SK-N-SH treated with all-trans-retinoic acid at 6 μM for 48 hours (cell line): Measurements from ENCODE around the gene DDX54.

ENCODE experiments used
- ARNTL ChIP-seq: fragments of 450-650 bp; formaldehyde crosslinking; IDR thresholded peaks from 2 replicates; pipeline ENCODE4 v1.5.0; 2020; ENCODE audit warnings: low read depth, mild to moderate bottlenecking, moderate library complexity, borderline replicate concordance
- ESRRG ChIP-seq: fragments of 250-450 bp; sonication (Bioruptor Pico); IDR thresholded peaks from 2 replicates; pipeline ENCODE4 v1.6.1; 2021; ENCODE audit warnings: mild to moderate bottlenecking
- OSR1 ChIP-seq: fragments of 250-450 bp; sonication (Bioruptor Pico); IDR thresholded peaks from 2 replicates; pipeline ENCODE4 v1.8.0; 2022; ENCODE audit warnings: moderate library complexity, mild to moderate bottlenecking, inconsistent platforms
- RARB ChIP-seq: fragments of 250-450 bp; sonication (Bioruptor Pico); IDR thresholded peaks from 2 replicates; pipeline ENCODE4 v1.8.0; 2021; ENCODE audit warnings: mild to moderate bottlenecking, moderate library complexity
- TOX ChIP-seq: fragments of 250-450 bp; sonication (Bioruptor Pico); IDR thresholded peaks from 2 replicates; pipeline ENCODE4 v1.8.0; 2021; ENCODE audit warnings: mild to moderate bottlenecking, moderate library complexity, borderline replicate concordance
- ZC3H10 ChIP-seq: fragments of 250-450 bp; sonication (Bioruptor Pico); IDR thresholded peaks from 2 replicates; pipeline ENCODE4 v1.5.1; 2021; ENCODE audit warnings: mild to moderate bottlenecking, moderate library complexity
- ZFP3 ChIP-seq: fragments of 250-450 bp; sonication (Bioruptor Pico); IDR thresholded peaks from 2 replicates; pipeline ENCODE4 v1.5.0; 2020; ENCODE audit warnings: mild to moderate bottlenecking, moderate library complexity
- ZFP30 ChIP-seq: fragments of 450-650 bp; formaldehyde crosslinking; IDR thresholded peaks from 2 replicates; pipeline ENCODE4 v1.5.0; 2022; ENCODE audit warnings: mild to moderate bottlenecking, moderate library complexity
- ZNF565 ChIP-seq: fragments of 450-650 bp; formaldehyde crosslinking; conservative IDR thresholded peaks from 2 replicates; pipeline ENCODE4 v1.5.0; 2020; ENCODE audit warnings: low read depth, mild to moderate bottlenecking, moderate library complexity
- TF ChIP-seq, protein P1 (sequence below): fragments of 250-450 bp; sonication (Bioruptor Pico); IDR thresholded peaks from 2 replicates; pipeline ENCODE4 v1.8.0; 2021; ENCODE audit warnings: low read depth, mild to moderate bottlenecking, moderate library complexity, borderline replicate concordance
- TF ChIP-seq, protein P2 (sequence below): fragments of 250-450 bp; sonication (Bioruptor Pico); IDR thresholded peaks from 2 replicates; pipeline ENCODE4 v1.8.0; 2020; ENCODE audit warnings: mild to moderate bottlenecking, moderate library complexity, borderline replicate concordance
- TF ChIP-seq, protein P3 (sequence below): fragments of 250-450 bp; sonication (Bioruptor Pico); IDR thresholded peaks from 2 replicates; pipeline ENCODE4 v1.5.1; 2020; ENCODE audit warnings: low read depth, mild to moderate bottlenecking, moderate library complexity
- TF ChIP-seq, protein P4 (sequence below): fragments of 250-450 bp; sonication (Bioruptor Pico); IDR thresholded peaks from 2 replicates; pipeline ENCODE4 v1.5.1; 2021; ENCODE audit warnings: mild to moderate bottlenecking, moderate library complexity

DNA sequence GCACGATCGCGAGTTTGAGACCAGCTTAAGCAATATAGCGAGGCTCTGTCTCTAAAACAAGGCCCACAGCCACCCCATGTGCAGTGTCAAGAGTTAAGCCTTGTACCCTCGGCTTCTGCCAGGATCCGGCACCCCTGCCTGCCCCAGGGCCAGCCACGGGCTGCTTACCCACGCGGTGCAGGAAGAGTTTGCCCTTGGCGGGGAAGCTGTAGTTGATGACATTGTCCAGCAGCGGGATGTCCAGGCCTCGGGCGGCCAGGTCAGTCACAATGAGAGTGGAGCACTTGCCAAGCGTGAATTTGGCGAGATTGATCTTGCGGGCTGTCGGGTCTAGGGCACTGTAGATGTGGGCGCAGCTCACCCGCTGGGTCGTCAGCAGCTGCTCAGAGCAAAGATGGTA is 13.1 kb downstream of the DDX54 start:
- TF ChIP-seq ARNTL (CRISPR knock-in tag) (no peak), OSR1 (CRISPR knock-in tag) (no peak), ZFP30 (CRISPR knock-in tag) (no peak), ZC3H10 (CRISPR knock-in tag) (no peak), ESRRG (CRISPR knock-in tag) (no peak), RARB (CRISPR knock-in tag) (no peak), ZNF565 (CRISPR knock-in tag) (no peak), ZFP3 (CRISPR knock-in tag) (no peak), TOX (CRISPR knock-in tag) (no peak)
- TF ChIP-seq, protein P1, sequence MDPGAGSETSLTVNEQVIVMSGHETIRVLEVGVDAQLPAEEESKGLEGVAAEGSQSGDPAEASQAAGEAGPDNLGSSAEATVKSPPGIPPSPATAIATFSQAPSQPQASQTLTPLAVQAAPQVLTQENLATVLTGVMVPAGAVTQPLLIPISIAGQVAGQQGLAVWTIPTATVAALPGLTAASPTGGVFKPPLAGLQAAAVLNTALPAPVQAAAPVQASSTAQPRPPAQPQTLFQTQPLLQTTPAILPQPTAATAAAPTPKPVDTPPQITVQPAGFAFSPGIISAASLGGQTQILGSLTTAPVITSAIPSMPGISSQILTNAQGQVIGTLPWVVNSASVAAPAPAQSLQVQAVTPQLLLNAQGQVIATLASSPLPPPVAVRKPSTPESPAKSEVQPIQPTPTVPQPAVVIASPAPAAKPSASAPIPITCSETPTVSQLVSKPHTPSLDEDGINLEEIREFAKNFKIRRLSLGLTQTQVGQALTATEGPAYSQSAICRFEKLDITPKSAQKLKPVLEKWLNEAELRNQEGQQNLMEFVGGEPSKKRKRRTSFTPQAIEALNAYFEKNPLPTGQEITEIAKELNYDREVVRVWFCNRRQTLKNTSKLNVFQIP (CRISPR knock-in tag): no peak
- TF ChIP-seq, protein P2, sequence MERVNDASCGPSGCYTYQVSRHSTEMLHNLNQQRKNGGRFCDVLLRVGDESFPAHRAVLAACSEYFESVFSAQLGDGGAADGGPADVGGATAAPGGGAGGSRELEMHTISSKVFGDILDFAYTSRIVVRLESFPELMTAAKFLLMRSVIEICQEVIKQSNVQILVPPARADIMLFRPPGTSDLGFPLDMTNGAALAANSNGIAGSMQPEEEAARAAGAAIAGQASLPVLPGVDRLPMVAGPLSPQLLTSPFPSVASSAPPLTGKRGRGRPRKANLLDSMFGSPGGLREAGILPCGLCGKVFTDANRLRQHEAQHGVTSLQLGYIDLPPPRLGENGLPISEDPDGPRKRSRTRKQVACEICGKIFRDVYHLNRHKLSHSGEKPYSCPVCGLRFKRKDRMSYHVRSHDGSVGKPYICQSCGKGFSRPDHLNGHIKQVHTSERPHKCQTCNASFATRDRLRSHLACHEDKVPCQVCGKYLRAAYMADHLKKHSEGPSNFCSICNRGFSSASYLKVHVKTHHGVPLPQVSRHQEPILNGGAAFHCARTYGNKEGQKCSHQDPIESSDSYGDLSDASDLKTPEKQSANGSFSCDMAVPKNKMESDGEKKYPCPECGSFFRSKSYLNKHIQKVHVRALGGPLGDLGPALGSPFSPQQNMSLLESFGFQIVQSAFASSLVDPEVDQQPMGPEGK (CRISPR knock-in tag): no peak
- TF ChIP-seq, protein P3, sequence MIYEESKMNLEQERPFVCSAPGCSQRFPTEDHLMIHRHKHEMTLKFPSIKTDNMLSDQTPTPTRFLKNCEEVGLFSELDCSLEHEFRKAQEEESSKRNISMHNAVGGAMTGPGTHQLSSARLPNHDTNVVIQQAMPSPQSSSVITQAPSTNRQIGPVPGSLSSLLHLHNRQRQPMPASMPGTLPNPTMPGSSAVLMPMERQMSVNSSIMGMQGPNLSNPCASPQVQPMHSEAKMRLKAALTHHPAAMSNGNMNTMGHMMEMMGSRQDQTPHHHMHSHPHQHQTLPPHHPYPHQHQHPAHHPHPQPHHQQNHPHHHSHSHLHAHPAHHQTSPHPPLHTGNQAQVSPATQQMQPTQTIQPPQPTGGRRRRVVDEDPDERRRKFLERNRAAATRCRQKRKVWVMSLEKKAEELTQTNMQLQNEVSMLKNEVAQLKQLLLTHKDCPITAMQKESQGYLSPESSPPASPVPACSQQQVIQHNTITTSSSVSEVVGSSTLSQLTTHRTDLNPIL (CRISPR knock-in tag): no peak
- TF ChIP-seq, protein P4, sequence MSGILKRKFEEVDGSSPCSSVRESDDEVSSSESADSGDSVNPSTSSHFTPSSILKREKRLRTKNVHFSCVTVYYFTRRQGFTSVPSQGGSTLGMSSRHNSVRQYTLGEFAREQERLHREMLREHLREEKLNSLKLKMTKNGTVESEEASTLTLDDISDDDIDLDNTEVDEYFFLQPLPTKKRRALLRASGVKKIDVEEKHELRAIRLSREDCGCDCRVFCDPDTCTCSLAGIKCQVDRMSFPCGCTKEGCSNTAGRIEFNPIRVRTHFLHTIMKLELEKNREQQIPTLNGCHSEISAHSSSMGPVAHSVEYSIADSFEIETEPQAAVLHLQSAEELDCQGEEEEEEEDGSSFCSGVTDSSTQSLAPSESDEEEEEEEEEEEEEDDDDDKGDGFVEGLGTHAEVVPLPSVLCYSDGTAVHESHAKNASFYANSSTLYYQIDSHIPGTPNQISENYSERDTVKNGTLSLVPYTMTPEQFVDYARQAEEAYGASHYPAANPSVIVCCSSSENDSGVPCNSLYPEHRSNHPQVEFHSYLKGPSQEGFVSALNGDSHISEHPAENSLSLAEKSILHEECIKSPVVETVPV (CRISPR knock-in tag): no peak
